SKM-1 (cell line): ENCODE measurements around the gene TECPR2.
A peak's percentile ranks its signal among the peaks of the same experiment; 100 is the strongest.

Experiments used
- DNase-seq: peaks from one replicate; lab custom pipeline; 2025; ENCODE audit not compliant: unreplicated experiment; lab: John Stamatoyannopoulos, UW

Gene TECPR2

DNA sequence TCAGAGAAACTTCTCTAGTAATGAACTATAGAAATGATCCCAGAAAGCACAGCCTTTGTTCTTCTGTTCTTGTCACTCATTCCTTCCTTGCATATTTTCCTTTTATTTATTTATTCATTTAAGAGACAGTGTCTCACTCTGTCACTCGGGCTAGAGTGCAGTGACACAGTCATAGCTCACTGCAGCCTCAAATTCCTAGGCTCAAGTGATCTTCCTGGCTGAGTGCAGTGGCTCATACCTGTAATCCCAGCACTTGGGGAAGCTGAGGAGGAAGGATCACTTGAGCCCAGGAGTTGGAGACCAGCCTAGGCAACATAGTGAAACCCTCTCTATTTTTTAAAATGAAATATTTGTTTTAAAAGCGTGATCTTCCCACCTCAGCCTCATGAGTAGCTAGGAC lies 11.5 kb downstream of the TECPR2 start:
- no peak for DNase-seq

DNA sequence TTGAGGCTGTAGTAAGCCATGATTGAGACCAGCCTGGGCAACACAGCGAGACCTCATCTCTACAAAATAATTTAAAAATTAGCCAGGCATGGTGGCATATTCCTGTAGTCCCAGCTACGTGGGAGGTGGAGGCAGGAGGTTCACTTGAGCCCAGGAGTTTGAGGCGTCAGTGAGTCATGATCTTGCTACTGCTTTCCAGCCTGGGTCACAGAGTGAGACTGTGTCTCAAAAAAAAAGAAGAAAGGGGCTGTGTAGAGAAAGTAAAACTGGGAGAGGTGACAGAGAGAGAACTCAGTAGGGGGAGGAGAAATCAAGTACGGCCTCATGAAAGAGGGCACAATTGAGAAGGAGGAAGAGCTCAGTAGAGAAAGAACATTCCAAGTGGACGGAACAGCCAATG lies 12.4 kb downstream of the TECPR2 start:
- DNase-seq: no peak

DNA sequence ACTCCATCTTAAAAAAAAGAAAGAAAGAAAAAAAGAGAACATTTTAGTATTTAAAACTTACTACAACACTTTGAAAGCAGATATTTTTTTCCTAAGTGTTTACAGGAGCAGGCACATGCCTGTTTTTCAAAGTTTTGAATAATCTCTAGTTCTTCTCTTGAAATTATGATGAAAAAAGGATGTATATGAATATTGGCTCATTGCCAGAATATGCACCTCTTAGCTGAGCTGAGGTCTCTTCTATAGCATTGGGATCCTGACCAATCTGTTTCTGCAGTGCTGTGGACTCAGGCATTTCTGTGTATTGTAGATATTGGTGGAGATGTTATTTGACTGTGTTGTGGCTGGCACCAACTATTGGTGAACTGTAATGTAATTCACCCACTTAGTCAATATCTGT lies 15.0 kb downstream of the TECPR2 start:
- no peak for DNase-seq

DNA sequence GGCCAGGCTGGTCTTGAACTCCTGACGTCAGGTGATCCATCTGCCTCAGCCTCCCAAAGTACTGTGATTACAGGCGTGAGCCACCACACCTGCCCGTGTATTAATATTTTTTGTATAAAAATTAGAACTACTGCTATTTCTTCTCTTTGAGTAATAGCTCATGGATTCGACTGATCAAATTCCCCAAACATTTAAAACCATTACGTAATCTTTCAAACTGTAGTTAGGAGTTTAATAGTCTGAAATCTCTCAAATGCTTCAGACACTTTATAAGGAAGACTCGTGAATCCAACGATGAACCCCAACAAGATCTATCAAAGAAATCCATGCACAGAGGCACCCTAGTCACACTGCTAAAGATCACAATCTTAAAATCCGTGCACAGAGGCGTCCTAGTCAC lies 16.1 kb downstream of the TECPR2 start:
- no peak for DNase-seq

DNA sequence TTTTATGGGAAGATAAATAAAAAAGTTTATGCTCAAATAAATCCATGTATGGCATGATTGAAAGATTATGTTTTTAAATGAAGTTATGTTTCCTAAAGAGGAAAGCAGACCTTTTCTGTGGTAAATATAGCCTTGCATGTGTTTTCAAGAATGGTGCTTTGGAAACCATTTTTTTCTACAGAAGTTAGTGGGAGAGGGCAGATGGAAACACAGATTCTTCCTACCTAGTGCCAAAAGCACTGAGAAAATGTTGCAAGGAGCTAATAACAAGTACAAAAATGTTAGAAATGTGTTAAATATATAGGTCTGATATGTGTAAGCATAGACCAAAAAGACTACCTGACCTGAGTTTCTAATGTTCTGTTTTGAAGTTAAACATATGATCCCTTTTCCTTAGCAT lies 24.3 kb downstream of the TECPR2 start:
- no peak for DNase-seq

DNA sequence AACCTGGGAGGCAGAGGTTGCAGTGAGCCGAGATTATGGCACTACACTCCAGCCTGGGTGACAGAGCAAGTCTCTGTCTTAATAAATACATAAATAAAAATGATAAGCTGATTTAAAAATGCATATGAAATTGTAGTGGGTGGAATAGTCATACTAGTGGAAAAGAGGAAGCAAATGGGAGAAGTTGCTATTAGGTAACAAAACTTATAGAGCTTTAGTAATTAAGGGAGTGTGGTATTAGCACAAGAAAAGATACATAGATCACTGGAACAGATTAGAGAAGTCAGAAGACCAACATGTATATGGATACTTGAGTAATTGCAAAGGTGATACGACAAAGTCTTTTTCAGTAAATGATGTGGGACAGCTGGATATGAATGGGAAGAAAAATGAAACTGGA lies 26.5 kb downstream of the TECPR2 start:
- peak; percentile 60 for DNase-seq

DNA sequence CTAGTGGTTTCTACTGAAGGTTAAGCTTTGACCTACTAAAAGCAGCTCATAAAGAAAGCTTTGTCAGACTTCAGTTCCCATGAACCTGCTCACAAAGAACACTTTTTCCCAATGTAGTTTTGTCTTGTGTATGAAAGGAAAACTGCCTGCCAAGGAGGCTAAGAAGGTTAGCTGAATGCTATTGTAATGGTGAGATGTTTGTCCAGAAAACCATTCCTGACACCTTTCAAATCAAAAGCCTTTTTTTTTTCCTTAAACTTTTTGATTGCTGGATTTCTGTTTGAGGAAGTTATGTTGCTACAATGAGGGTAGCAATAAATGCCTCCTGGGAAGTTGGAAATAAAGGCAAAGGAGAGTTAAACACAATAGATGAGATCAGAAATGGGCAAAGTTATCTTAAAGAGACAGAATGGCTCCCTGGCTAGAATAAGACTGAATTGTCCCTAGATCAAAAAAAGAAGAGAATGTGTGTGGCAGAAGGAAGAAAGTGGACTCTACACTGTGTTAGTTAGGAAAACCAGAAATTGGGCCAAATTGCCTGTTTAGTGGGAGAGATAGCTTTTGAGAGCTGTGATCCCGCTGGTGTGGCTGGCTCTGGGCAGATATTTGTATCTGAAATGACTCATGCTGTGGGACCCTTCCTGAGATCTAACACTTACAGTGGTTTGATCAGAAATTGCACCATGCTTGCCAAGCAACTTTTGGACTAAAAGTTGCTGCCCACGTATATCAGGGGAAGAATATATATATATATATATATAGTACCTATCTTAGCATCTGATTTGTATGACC lies 27.5 kb downstream of the TECPR2 start:
- DNase-seq: no peak

DNA sequence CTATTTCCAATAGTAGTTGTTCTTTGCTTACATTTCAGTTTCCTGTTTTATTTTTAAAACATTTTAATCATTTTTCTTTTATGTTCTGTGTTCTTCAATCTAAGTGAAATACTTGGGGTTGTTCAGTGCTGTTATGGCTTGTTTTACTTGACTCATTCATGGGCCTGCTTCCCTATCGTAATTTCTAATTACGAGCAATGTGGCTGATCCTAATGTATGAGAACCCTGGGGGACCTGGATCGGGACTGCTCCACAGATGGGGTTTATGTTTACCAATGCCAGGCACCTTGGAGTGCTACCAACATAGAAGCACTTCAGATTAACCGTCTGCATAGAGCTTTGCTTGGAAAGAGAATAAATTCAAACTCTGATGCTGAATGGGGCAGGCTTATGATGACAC lies 29.8 kb downstream of the TECPR2 start:
- no peak for DNase-seq

DNA sequence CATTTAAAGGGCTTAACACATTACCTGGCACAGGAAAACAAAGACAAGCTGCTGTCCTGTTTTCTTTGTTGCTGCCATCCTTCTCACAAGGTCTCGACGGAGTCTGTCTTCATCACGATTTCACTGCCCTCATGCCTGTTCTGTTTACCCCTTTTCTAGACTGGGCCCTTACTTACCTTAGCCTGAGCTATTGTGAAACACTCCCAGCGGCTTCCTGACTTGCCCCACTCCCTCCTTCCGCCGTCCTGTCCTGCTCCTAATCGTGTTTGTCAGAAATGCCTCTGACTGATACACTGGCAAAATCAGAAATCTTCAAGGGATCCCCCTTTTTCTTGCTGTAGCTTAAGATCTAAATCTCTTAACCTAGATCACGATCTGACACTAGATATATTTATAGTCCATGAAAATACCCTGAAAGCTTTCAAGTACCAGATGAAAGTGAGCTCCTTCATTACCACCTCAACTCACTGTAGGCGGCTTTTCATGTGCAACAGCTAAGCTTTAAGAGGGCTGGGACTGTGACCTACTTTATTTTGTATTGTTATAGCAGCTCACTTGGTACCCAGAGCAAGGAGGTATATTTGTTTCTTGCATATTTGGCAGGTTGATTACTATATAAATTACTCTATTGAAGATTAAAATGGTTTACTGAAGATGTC lies 32.1 kb downstream of the TECPR2 start:
- peak; percentile 14 for DNase-seq

DNA sequence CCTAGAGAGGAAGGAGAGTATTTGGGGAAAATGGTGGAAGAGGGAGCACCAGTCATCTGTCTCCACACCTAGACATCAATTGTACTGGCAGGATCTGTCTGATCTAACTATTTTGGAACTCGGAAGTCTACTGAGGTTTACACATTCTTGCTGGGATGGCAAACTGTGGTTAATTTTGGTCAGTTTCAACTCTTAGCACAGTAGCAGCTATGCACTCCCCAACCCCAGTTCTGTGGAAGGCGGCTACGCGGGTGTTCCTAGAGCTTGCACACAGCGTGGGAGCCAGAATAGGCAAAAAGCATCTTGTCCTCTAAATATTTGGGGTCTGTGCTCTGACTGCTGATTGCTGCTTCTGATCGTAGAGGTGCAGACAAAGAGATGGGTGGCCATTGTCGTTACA lies 33.8 kb downstream of the TECPR2 start:
- no peak for DNase-seq

DNA sequence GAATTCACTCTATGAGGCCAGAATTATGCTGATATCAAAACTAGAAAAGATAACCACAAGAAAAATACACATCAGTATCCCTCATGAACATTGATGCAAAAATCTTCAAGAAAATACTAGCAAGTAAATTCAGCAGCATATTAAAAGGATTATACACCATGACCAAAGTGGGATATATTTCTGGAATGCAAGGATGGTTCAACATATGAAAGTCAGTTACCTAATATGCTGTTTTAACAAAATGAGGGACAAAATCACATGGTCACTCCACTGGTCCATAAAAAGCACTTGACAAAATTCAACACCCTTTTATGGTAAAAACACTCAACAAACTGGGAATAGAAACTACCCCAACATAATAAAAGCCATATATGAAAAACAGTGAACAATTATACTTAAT lies 40.3 kb downstream of the TECPR2 start:
- no peak for DNase-seq

DNA sequence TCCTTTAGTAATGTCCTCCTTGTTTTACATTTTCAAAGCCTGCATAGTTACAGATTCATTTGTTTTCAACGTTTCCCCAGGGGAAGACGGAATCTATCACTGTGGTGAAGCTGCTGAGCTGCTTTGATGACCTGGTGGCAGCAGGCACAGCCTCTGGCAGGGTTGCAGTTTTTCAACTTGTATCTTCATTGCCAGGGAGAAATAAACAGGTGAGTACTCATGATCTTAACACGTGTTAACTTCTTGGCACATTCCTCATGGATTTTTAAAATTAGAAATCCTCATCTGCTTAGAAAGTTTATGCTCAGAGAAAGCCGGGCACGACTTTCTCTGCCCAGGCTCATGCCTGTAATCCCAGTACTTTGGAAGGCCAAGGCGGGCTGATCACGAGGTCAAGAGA lies 44.5 kb downstream of the TECPR2 start:
- DNase-seq: no peak

DNA sequence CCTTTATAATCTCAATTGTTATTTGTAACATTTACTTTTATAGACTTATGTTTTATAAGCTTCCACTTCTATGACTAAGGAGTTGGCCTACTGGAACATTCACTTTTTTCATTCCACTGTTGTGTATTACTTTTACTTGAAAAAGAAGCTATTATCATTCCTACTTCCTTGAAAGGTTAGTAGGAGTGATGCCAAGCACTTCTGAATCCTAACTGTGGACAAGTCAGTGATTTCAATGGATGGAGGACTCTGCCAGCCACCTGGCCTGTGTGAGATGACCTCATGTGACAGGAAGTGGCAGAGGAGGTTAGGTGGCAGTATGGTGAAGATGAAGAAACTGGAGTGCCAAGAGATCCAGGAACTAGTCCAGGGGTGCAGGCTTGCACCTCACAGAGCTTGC lies 46.0 kb downstream of the TECPR2 start:
- DNase-seq: no peak

DNA sequence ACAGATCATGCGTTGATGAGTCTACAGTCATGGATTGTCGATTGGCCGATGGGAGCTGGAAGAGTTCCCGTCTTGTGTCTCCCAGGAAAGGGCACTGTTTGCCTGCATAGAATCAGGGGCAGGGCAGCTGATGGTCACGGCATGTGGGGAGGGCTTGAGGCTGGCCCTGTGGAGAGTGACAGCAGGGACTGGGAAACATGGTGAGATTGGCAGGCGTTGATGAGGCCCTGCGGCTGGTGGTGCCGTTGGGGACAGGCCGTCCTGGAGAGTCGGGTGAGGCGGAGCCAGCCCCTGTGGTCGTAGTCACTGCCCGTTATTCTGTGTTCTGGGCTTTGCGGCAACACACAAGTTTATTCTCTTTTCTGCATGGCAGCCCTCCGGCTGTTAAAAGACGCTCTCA lies 52.9 kb downstream of the TECPR2 start:
- DNase-seq: no peak

DNA sequence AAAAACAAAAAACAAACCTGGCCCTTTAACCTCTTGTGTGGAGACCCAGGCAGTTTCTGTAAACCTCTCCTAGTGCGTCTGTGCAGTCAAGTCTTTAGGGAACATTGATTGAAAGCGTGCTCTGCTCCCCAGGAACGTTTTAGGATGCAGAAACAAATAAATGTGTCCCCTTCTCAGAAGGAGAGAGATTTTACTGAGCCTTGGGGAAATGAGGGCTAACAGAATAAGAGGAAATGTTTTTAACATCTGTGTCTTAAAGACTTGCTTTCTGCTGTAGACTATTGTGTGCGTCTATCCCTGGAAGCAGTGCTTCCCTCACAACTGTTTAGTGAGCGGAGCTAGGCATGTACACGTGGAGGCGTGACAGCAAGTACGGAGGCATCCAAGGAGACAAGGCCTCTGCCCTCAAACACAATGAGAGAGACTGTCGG lies 54.3 kb downstream of the TECPR2 start:
- no peak for DNase-seq

DNA sequence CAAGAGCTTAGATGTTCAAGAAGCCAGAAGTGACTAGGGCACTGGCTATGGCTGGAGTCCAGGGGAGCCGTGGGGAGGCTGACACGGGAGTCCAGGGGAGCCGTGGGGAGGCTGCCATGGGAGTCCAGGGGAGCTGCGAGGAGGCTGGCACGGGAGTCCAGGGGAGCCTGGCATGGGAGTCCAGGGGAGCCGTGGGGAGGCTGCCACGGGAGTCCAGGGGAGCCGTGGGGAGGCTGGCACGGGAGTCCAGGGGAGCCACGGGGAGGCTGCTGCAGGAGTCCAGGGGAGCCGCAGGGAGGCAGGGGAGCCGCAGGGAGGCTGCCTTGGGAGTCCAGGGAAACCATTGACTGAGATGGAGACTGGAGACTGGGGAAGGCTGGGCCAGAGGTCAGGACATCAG lies 54.9 kb downstream of the TECPR2 start:
- no peak for DNase-seq

DNA sequence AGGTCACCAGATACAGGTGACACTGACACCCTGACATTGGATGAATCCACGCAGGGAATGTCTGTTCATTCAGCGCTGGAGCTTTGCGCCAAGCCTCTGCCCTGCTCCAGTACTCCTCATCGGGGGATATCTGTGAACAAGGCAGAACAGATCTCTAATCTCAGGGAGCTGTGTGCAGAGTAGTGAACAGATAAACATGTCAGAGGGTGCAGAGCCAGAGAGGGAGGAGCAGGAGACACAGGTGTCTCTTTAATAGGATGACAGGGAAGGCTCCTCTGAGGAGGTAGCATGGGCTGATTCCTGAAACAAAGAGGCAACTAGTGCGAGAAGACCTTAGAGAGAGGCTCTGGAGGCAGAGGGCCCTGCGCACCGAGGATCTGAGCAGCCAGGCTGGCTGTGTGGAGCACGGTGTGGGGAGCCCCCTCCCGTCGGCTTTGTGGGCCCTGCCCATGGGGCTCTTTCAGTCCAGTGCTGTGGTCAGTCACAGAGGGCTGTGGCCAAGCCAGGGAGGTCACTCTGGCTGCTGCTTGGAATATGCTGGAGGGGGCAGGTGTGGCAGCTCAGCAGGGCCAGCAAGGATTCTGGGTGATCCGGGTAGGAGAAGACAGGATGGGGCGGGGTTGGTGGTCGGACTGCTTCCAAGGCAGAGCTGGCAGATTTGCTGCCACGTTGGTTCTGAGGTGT lies 55.6 kb downstream of the TECPR2 start:
- DNase-seq: no peak

DNA sequence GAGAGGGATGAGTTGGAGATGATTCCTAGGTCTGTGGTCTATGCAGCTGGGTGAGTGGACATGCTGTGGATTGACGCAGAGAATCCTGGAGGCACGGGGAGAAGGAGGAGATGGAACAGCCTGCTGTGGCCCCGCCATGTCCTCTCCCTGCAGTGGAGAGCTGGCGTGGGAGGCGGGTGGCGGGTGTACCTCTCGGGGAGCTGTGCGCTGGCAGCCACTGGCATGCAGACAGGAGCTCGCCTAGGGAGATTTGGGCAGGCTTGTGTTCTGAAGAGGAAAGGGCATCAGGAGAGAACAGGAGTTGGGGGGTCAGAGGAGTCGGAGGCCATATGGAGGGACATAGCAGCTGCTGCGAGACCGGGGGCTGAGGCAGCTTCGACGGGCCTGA lies 56.1 kb downstream of the TECPR2 start:
- DNase-seq: no peak

DNA sequence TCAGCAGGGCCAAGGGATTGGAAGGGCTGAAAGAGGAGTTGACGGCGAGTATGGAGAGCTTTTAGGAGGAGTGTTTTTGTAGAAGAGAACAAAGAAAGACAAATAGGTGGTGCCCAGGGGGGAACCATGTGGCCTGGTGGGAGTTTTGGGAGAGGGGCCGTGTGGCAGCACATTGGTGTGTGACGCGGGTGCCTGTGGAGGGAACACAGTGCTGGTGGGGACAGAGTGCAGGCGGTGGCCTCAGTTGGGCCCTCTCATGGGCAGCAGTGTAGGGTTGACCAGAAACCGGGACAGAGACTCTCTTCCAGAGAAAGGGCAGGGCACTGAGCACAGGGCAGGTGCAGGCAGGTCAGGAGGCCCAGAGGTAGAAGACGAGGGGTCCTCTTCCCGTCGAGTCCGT lies 56.5 kb downstream of the TECPR2 start:
- no peak for DNase-seq

DNA sequence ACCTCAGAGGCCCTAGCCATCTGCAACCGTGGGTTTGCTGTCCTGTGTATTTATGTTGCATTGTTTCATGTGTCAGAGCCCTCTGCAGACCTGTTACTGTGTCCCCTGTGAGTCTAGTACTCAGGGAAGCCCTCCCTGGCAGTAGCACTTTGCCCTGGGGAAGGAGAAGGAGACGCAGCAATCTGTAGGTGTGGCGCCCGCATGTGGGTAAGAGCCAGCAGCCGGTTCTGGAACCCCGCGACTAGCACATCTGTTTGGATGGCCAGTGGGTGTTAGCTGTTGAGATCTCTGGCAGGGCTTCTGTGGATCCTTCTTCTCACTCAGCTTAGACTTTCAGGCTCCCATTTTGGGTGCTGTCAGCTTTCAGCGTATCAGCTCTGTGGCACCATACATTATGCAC lies 57.0 kb downstream of the TECPR2 start:
- no peak for DNase-seq

DNA sequence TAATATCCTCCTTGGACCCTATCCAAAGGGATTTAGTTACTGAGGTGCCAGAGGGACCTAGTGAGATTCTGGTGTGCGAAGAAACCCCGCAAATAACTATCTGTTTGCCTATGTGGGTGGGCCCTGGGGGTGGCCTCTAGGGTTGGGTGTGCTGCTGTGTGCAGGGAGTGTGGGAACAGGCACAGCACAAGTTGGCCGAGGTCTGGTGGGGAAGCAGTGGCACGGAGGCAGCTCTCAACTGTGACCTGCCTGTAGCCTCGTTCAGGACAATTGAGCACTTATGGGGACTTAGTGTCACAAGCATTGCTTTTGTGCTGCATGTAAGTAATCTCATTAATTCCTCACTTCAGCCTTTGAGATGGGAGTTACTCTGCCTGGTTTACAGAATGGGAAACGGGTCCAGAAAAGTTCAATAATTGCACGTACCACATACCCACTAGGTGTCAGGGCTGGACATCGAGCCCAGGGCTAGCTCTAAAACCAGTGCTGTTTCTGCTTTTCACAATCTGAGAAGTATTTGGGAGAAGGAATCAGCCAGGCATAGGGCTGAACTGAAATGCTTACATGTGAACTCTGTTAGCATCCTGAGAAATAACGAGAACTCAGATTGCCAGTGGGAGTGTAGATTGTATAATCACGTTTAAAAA lies 58.8 kb downstream of the TECPR2 start:
- no peak for DNase-seq

DNA sequence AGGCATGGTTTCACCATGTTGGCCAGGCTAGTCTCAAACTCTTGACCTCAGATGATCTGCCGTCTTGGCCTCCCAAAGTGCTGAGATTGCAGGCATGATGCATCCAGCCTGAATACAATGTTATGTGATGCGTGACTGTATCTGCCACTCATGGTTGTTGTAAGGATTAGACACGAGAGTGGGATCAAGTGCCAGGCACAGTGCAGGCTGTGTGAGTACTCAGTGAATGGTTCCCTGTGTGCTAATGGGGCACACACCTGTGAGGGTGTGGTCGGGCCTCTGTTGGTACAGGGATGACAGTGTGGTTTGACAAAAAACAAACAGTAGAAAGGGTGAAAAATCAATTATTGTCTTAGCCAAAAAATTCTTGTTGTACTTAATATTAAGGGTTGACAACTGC lies 61.8 kb downstream of the TECPR2 start:
- DNase-seq: no peak
